Panc1 (cell line): ENCODE results near the gene VIPAS39.

Experiments used
- CTCF ChIP-seq: fragments of 450-650 bp; IDR thresholded peaks from 2 replicates; pipeline ENCODE4 v1.5.1; 2017; ENCODE audit warnings: mild to moderate bottlenecking
- POLR2AphosphoS5 ChIP-seq: IDR thresholded peaks from 2 replicates; pipeline ENCODE4 v1.6.1; 2012; ENCODE audit warnings: mild to moderate bottlenecking, low read depth, low read length, moderate library complexity
- REST ChIP-seq, 2 experiments: IDR thresholded peaks; 2 replicates each; pipeline ENCODE4 v1.6.1; 2011 to 2012; ENCODE audit warnings: low read depth in 2 of 2, control low read depth in 1 of 2, low read length in 1 of 2, mild to moderate bottlenecking in 1 of 2, moderate library complexity in 1 of 2; ENCODE audit not compliant: insufficient read depth in 1 of 2
- SIN3A ChIP-seq: IDR thresholded peaks from 2 replicates; pipeline ENCODE4 v1.6.1; 2012; ENCODE audit warnings: low read depth, mild to moderate bottlenecking, low read length, moderate library complexity, borderline replicate concordance; ENCODE audit not compliant: insufficient read depth

GRCh38 chr14:77489041-77489440 lies 31.6 kb upstream of the VIPAS39 start:
- no peak for TF ChIP-seq CTCF
- TF ChIP-seq REST (IDR thresholded peaks at IDR 0.05; ENCODE audit: insufficient read depth in 1 of 2, low read depth in 2 of 2, low read length in 1 of 2): no peak
- TF ChIP-seq POLR2AphosphoS5: no peak
- TF ChIP-seq SIN3A: no peak
